MCF 10A (cell line): ENCODE data around the gene XAB2. TPM values are rescaled to one million over a fixed set of nuclear protein-coding genes. Genes with fewer than 3 reads are reported as not detected.
A peak's percentile ranks its signal among the peaks of the same experiment; 100 is the strongest.

ENCODE experiments used
- BruUV-seq: library from RNA; stranded (reverse); fragments of 400-500 nt; replicated peaks from 2 replicates; lab custom pipeline; 2021; lab: Mats Ljungman, UMichigan
- CTCF ChIA-PET: fragments of 300-600 bp; sonication (Branson Sonifier 250); formaldehyde crosslinking; extraction: SDS; loops from one replicate; lab custom pipeline; 2021; ENCODE audit warnings: antibody characterized with exemption, inconsistent platforms; lab: Yijun Ruan, JAX
- POLR2A ChIA-PET: fragments of 300-600, 350-650 bp; sonication (Branson Sonifier 250); formaldehyde crosslinking; extraction: SDS; loops from one replicate; lab custom pipeline; 2020; ENCODE audit warnings: antibody characterized with exemption, inconsistent platforms; lab: Yijun Ruan, JAX
- DNase-seq: peaks from one replicate; pipeline ENCODE4 v3.0.0-alpha.2; 2018; ENCODE audit not compliant: unreplicated experiment
- H3K27ac Mint-ChIP-seq: one replicate; pipeline ENCODE4 v1.8.0; 2022; ENCODE audit warnings: mild to moderate bottlenecking, low read depth, mixed read lengths; ENCODE audit not compliant: unreplicated experiment
- H3K27me3 Mint-ChIP-seq: one replicate; pipeline ENCODE4 v1.8.0; 2022; ENCODE audit warnings: mixed read lengths; ENCODE audit not compliant: insufficient read depth, unreplicated experiment
- H3K36me3 Mint-ChIP-seq: one replicate; pipeline ENCODE4 v1.8.0; 2022; ENCODE audit warnings: mild to moderate bottlenecking, moderate library complexity, mixed read lengths; ENCODE audit not compliant: insufficient read depth, unreplicated experiment
- H3K4me1 Mint-ChIP-seq: one replicate; pipeline ENCODE4 v1.8.0; 2022; ENCODE audit warnings: mixed read lengths; ENCODE audit not compliant: insufficient read depth, unreplicated experiment
- H3K4me3 Mint-ChIP-seq: one replicate; pipeline ENCODE4 v1.8.0; 2022; ENCODE audit warnings: mild to moderate bottlenecking, moderate library complexity, mixed read lengths; ENCODE audit not compliant: unreplicated experiment
- H3K9me3 Mint-ChIP-seq: one replicate; pipeline ENCODE4 v1.8.0; 2022; ENCODE audit warnings: mixed read lengths; ENCODE audit not compliant: unreplicated experiment
- CTCF ChIP-seq: fragments of 200-600 bp; IDR thresholded peaks from one replicate; pipeline ENCODE4 v1.8.0; 2022; ENCODE audit warnings: antibody characterized with exemption, mild to moderate bottlenecking; ENCODE audit not compliant: unreplicated experiment
- intact Hi-C: fragments of 100-400 bp; cut with micrococcal nuclease; formaldehyde crosslinking; loops from 2 replicates; pipeline ENCODE4 v1.14.1; 2022
- total RNA-seq: library from RNA; stranded (reverse); gene quantifications from 2 replicates; pipeline ENCODE4 v1.2.3, GENCODE V29; 2022

XAB2 gene
- total RNA-seq, 1 experiment from 2014 or later: 28.7 TPM

DNA sequence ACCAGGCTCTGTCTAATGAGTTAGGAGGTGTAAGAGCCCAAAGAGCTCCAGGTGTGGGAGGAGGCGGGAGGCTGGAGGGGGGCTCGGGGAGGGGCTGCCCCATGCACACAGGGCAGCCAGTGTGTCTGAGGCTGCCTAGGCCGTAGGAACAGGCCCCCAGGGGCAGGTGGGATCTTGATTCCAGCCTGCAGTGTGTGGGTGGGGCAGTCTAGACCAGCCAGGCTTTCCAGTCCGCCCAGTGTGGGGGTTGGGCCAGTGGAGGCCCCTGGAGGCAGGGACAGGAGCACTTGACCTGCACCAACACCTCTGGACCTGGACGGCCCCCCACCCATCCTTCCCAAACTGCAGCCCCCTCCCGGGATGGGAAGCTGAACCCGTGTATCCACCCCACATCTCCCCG lies 39.1 kb downstream of the XAB2 start:
- ChIA-PET POLR2A (interaction anchor here (0.5 kb wide), 1 partner anchor 19 kb away, joined by 3 read pairs; no protein-coding TSS in a partner anchor), CTCF (interaction anchor here (1.6 kb wide), 1 partner anchor 22 kb away, joined by 7 read pairs; no protein-coding TSS in a partner anchor)
- no peak overlapping the region for H3K4me3 Mint-ChIP-seq
- H3K27ac Mint-ChIP-seq: no peak overlapping the region
- no TSS peak for BruUV-seq
- H3K36me3 Mint-ChIP-seq: no peaks in the 10 kb centered on the region
- DNase-seq: no peak
- no peaks in the 10 kb centered on the region for H3K27me3 Mint-ChIP-seq
- TF ChIP-seq CTCF: no peak
- intact Hi-C loops: no loop called here
- H3K9me3 Mint-ChIP-seq: no peaks in the 10 kb centered on the region
- H3K4me1 Mint-ChIP-seq: peaks cover 9% of the 10 kb centered on the region

GRCh38 chr19:7589822-7590221 lies 39.5 kb downstream of the XAB2 start:
- DNase-seq: no peak
- Mint-ChIP-seq H3K9me3 (no peaks in the 10 kb centered on the region), H3K36me3 (no peaks in the 10 kb centered on the region), H3K4me1 (peaks cover 6% of the 10 kb centered on the region), H3K27me3 (no peaks in the 10 kb centered on the region), H3K4me3 (no peak overlapping the region), H3K27ac (no peak overlapping the region)
- CTCF ChIA-PET: interaction anchor here (1.6 kb wide), 1 partner anchor 21 kb away, joined by 7 read pairs; no protein-coding TSS in a partner anchor
- intact Hi-C loops: no loop called here
- BruUV-seq: no TSS peak
- no peak for TF ChIP-seq CTCF
- POLR2A ChIA-PET: interaction anchor here (0.5 to 2.4 kb wide), 2 partner anchors 19 kb away, joined by 3 to 6 read pairs; no protein-coding TSS in a partner anchor

GRCh38 chr19:7582446-7582845 lies 46.9 kb downstream of the XAB2 start:
- TF ChIP-seq CTCF: no peak
- H3K27ac Mint-ChIP-seq: no peak overlapping the region
- DNase-seq: peak; percentile 53
- no peak overlapping the region for H3K4me3 Mint-ChIP-seq
- no TSS peak for BruUV-seq
- H3K4me1 Mint-ChIP-seq: peaks cover 17% of the 10 kb centered on the region
- H3K36me3 Mint-ChIP-seq: no peaks in the 10 kb centered on the region
- H3K27me3 Mint-ChIP-seq: peaks cover 25% of the 10 kb centered on the region
- intact Hi-C loops: no loop called here
- ChIA-PET CTCF (interaction anchor here (0.6 to 2.7 kb wide), 2 partner anchors 14 to 182 kb away, joined by 3 to 14 read pairs; no protein-coding TSS in a partner anchor), POLR2A (no interaction called here)
- no peaks in the 10 kb centered on the region for H3K9me3 Mint-ChIP-seq

DNA sequence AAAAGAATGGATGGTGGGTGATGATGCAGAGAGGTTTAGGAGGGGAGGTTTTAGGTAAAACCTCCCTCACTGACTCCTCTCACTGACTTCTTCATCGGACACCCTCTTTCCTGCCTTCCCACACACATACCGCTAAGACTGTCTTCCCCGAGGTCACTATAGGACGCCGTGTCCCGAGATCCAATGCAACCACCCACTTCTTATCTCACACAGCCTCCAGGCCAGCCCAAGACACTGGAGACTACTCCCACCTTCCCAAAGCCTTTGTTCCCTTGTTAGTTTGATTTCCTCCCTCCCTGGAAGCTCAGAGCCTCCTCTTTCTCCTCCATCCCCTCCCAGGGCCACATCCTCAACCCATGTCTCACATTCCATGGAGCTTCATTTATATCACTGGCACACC lies 50.2 kb downstream of the XAB2 start:
- POLR2A ChIA-PET: interaction anchor here (0.7 kb wide), 1 partner anchor 1496 kb away, joined by 3 read pairs; no protein-coding TSS in a partner anchor
- Mint-ChIP-seq H3K9me3 (no peaks in the 10 kb centered on the region), H3K36me3 (no peaks in the 10 kb centered on the region), H3K4me1 (peaks cover 18% of the 10 kb centered on the region), H3K27ac (no peak overlapping the region), H3K4me3 (no peak overlapping the region), H3K27me3 (peaks cover 36% of the 10 kb centered on the region)
- DNase-seq: no peak
- CTCF ChIA-PET: interaction anchor here (0.6 kb wide), 1 partner anchor 317 kb away, joined by 3 read pairs; no protein-coding TSS in a partner anchor
- TF ChIP-seq CTCF: no peak
- no TSS peak for BruUV-seq
- intact Hi-C loops: no loop called here
